HG03159 (cell line): Measurements from ENCODE around the gene NKX2-3.

Experiments used
- ATAC-seq: cut with Tn5 transposase; IDR thresholded peaks from one replicate; pipeline ENCODE4 v1.9.1; 2021; ENCODE audit warnings: mild to moderate bottlenecking, moderate library complexity; ENCODE audit not compliant: unreplicated experiment

NKX2-3 gene

DNA sequence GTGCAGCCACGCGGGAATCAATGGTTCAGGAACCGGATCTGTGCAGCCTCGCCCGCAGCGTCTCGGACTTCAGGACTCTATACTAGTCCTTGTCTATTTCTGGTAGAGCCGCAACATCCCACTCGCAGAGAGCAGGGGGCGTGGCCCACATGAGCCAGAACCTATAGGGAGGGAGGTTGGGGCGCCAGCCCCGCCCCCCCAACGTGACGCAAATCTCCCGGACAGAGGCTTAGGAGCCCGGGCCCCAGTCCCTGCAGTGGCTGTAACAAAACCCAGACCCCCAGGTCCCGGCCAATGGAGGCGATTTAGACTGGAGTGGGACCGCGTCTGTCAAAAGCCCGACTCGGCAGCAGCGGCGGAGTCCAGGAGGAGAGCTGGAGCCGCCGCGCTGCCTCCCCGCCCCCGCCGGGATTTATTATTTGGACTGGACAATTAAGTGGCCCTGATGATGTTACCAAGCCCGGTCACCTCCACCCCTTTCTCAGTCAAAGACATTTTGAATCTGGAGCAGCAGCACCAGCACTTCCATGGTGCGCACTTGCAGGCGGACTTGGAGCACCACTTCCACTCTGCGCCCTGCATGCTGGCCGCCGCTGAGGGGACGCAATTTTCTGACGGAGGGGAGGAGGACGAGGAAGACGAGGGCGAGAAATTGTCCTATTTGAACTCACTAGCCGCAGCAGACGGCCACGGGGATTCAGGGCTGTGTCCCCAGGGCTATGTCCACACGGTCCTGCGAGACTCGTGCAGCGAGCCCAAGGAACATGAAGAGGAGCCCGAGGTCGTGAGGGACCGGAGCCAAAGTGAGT lies at the start of gene NKX2-3:
Gene NKX2-3, plus strand, starts transcription at position 256 of the 809 bp plus-strand sequence. Its CDS starts 190 bp downstream, at position 446.
- ATAC-seq, result no peak

DNA sequence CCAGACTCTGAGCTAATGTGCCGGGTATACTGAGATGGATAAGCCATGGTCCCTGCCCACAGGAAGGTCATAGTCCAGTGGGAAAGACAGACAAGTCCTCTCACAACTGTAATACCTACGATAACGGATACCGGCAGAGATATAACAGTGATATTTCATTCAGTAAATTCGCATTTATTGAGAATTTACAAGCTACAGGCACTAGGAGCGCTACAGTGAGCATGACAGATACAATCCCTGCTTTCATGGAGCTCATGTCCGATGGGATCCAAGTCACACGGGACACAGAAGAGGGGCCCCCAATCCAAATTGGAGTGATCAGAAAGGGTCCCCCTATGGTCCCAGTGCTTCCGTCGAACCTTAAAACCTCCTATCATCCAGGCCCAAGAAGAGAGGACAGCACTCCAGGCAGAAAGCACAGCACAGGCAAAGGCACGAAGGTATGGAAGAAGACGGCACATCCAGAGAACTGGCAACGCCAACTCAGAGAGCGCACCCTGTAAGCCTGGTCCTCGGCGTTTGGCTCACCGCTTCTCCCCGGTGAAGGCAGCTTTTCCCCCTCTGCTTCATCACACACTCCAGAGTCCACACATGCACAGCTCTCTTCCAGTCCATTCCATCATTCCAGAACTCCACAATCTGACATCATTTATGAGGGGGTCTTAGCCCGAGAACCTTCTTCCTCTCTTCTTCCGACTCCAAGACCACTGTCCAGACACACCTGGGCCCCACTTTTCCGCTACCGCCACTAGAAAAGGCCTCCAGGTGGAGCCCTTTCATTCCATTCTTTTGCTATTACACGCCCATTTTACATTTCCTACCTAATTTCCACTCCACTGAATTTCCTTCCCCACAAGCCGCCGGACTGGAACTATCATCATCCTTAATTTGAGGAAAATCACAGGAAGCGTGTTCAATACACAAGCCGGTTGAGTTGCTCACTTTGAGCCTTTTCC lies 47.8 kb upstream of the NKX2-3 start:
- no peak for ATAC-seq

DNA sequence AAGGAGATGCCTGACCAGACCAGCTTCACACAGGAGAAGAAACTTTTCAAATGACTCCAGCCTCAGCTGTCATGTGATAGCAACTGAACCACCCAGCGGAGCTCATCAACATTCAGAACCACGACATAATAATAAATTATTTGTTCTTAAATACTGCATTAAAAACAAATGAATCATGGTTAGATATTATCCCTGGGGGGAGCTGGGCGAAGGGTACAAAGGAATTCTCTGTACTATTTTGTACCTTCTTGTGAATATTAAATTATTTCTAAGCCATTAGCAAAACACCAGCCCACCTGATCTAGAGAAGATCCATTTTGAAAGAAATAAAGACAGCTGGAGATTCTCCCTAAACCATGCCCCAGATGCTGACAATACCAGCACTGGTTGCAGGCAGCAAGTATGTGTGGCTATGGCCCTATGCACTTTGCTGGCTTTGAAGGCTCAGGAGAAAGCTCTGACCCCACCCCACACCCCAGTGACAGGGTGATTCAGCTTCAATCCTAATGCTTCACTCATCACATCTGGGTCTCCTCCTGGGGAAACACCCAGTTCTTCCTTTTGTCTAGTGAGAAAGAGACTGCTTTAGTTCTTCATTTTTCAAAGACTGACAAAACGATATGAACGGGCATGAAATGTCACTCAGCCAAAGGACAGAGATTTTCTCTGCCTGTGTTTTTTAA lies 45.5 kb upstream of the NKX2-3 start:
- ATAC-seq, result no peak

DNA sequence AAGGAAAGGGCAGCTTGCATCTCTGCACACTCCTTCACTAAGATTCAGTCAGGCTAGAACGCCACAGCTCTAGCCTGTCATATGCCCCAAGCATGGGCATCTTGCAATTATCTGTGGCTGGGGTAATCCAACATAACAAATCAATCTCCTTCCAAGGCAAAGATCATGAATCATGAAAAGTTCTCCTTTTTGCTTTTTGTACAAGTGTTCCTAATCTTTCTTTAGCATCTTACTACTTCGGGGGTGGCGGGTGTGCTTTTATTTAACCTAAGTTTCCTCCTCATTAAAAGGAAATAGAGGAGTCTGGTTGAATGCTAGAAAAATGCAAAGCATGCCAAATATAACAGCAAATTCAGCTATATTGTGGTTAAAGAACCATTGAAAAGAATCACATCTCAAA lies 43.5 kb upstream of the NKX2-3 start:
- ATAC-seq, result no peak

DNA sequence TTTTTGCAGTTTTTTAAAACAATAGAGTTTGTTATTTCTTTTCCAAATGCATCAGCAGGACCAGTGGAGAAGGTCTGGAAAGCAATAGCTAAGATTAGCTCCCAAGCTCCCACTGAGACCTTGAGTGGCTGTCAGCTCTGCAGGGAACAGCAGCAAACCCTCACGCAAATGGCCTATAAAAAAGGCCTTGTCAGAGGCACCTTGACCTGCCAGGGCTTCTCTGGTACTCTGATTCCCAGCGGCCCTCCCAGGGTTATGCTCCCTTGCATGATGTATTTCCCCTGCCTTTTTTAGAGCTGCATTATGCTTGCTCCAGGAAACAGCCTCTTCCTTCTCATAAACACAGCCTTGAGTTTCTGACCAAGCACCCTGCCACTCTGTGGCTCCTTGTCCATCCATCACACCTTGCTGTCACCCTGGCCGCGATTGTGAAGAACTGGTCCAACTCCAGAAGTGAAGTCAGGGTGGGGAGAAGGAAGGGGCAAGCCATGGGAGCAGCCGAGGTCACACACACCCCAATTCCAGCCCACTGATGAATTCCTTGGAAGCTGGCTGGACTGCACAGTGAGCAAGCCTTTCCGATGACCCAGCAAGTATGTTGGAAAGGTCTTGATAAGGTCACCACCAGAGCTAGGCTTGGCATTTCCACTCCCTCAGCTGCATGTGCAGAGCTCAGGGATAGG lies 35.3 kb upstream of the NKX2-3 start:
- ATAC-seq, result no peak

DNA sequence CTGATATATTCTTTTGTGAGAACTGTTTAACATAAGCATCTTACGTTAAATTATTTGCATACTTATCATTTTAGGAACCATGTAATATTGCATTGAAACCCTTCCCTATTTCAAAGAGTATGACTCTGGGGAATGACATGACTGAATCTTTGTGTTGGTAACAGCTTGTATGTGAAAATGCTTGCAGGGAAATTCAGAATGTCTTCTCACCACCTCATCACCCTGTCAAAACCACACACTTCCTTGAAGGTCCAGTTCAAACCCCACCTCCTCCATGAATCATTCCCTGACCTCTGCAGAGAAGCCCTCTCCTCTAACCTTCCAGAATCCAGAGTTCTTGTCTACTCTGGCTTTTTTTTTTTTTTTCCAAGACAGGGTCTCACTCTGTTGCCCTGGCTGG lies 26.3 kb upstream of the NKX2-3 start:
- ATAC-seq, result no peak

DNA sequence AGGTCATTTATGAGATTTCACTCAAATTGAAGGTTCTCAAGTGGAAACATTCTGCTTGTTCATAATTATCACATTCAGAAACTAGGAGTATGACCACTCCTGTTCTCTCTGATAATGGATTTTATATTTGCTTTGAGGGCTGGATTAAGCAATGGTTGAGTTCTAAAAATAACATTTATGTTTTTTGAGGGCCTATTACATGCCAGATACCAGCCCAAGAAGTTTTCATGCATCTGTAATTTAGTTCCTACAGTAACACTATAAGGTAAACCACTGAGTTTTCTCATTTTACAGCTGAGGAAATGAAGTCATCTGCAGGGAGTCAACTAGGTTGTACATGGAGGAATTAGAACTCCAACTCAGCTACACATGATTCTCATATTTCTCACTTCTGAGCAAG lies 25.5 kb upstream of the NKX2-3 start:
- no peak for ATAC-seq

DNA sequence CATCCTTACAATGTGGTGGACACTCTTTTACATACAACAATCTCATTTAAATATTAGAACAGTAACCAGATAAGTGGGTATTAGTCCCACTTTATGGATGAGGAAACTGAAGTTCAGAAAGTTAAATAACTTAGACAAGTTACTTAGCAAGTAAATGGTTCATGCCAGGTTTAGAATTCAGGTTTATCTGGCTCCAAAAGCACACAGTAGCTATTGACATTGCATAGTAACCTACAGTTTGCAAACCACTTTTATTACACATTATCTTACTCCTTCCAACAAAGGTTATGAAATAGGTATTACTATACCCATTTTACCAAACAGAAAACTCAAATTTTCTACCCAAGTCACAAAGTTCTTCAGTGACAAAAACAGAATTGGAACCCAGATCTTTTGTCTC lies 19.7 kb upstream of the NKX2-3 start:
- ATAC-seq, result no peak

DNA sequence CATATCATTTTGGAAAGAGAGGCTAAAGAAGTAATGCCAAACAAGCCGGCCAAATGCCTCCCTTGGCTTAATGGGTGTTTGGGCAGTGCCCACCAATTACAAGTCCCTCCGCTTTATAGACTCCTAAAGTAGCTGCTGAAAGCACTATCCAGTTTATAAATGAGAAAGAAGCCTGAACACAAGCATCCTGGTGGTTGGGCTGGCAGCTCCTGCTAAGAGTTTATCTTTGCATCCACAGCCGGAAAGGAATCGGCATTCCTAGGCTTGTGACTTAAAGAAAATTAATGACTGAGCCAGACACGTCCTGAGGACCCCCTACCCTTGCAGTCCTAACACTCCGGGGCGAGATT lies 13.1 kb upstream of the NKX2-3 start:
- no peak for ATAC-seq

DNA sequence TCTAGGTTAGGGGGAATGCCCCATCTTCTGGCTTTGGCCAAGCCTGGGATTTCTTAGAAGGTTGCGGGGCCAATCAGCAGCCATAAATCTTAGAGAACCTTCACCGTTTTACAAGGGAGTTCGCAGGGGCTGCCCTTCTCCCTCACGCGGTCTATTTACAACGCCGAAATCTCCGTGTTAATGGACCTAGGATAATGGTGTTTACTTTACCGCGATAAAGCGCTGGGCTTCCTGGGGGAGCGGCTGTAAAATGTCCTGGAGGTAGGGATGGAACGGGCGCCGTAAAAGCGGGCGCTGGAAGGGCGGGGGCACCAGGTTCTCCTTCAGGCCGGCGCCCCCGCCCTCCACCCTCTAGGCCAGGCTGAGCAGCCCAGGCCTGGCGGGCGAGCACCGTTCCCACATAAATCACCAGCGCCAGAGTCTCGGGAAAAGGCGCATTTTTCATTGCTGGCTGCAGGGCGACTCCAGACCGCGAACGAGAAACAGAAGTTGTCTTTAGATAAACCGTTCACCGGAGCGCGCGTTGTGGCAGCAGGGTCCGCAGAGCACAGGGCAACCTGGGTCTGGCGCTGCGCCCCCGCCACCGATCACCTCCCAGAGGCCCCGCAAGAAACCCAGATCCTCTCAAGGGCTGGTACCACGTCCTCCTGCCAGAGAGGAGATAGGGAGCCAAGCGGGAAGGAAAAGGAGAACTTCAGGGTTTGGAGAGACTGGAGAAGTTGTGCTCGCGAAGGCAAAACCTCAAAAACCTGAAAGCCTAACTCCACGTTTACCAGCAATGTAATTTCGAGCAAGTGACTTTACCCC lies 12.5 kb upstream of the NKX2-3 start:
- ATAC-seq, result no peak

DNA sequence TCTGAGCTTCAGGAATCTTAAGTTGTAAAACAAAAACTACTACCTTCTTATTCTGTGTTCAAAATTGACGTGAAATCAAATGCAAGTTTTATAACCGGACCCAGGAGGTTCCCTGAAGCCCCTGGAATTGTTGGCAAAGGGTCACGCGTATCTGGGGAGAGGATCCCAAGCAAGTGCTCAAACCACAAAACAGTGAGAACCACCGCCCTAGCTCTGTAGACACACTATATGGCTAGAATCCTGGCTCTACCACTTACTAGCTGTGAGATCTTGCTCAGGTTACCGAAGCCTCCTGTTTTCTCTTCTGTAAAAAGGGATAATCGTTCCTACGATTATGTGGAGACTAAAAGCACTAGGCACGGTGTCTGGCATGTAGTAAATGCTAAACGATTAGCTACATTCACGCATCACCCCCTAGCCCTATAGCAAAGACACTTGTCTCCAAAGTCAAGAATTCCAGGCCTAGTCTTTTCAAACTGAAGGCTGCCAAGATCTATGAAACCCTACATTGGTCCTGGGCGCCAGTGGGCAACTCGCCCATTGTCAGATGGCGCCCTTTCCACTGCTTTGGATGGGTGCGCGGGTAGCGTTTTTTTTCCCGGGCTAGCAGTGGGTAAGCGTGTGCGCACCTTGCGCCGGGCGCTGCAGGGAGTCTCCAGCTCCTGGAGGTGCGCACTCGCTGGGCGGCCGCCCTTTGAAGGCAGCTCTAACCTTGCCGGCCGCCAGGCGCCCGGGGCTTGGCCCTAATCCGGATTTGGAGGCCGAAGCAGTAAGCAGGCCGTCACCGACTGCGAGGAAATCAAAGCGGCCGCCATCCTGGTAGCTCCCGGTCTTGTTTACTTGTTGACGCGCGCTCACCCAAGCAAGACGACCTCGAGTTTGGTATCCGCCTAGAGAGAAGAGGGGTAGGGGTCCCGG lies 11.6 kb upstream of the NKX2-3 start:
- no peak for ATAC-seq

DNA sequence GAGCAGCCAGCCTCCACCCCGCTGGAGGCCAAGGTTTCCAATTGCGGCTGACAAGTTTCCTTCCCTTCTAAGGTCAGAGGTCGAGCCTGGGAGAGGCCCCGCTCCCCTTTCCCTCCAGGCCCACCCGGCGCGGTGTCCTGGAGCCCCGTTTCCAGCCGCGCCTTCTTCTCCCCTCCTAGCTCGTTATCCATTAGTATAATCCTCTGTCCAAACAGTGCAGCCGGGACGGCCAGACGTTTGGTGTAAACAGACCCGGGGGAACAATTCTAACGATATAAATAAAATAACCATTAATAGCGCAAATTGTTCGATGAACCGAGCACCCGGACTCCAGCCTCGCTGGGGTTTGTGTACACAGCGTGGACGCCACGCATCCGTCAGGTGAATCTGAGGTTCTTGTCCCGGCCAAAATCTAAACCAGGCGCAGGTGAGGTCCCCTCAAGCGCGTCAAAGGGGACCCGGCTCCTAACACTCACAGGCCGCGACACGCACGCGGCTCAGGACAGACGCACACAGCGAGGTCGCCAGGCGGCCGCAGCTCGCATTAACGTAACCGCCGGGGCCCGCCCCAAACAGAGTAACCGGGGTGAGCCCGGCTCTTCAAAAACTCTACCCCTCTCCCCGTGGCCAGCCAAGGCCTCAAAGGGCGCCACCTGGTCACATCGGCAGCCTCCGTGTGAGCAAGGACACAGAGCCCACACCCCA lies 10.8 kb upstream of the NKX2-3 start:
- ATAC-seq, result no peak

DNA sequence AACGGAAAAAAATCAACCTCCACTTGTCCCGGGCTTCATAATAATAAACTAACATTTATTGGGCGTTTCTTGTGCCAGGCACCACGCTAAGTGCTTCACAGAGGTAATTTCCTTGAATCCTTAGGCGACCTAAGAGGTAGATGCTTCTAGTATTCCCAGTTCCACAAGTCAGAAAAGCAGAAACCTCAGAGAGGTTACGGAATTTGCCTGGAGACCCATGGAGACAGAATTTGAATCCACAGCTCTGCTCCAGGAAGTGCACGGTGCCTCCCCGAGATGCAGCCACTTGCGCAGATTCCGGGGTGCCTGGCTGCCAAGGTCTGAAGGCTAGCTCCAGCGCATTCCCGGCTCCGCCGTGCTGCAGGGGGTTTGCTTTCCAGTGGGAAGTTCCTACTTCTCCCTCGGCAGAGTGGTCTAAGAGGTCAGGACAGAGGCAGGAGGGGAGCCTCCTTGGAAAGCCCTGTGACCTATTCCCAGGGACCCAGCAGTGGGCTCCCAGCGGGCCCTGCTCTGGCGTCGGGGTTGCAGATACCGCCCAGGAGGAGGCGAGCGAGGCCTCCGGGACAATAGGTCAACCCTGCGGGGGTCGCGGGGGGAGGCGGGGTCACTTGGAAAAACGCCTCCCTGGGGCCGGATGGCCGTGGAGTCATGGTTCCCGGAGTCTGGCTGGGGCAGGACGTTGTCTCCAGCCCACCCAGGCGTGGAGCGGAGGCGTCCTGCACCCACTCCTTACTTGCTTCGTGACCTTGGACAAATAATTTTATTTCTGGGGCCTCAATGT lies 10.1 kb upstream of the NKX2-3 start:
- no peak for ATAC-seq

DNA sequence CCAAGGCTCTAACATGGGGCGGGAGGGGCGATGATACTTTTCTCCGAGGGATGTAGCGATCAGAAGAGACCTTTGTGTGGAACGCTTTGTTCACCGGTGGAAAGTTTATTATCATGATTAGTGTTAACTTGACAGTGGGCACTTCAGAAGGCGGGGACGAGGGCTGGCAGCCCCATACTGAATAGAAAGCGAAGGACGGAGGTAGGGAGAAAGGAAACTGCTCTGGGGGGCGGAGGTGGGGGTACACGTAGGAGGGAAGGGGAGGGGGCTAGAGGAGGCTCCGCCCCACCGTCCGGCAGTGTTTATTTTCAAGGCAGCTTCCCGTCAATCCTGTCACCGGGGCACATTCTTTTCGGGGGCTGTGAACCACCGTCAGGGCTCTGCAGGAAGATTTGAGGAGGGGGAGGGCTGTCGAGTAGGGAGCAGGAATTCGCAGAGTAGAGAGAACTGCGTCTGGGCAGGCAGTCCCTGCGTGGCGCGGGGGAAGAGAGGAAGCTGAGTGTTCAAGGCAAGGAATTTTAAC lies 9.4 kb upstream of the NKX2-3 start:
- no peak for ATAC-seq

DNA sequence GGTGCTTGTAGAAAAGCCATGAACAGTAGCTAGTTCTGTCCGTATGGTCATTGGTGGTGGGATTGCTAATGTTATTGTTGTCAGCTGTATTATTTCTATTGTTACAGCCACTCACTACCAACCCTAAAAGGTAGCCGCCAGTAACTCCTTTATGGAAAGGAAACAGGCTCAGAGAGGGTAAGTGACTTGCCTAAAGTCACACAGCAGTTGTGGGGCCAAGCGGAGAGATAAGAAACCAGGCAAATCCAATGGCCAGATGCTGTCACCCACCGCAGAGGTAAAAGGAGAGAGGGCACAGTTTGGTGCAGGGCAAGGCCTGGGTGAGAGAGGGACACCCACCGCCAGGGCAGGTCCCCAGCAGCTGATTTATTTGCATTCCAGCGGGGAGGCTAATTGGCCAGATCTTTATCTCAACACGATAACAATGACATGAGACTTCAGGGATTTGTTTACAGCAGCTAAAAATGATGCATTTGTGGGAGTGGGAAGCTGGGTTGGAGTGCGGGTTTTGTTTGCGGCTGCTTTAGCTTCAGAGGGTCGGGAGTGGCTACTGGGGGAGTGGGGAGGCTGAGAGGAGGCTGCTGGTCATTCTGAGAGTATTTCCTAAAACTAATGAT lies 8.6 kb upstream of the NKX2-3 start:
- no peak for ATAC-seq

DNA sequence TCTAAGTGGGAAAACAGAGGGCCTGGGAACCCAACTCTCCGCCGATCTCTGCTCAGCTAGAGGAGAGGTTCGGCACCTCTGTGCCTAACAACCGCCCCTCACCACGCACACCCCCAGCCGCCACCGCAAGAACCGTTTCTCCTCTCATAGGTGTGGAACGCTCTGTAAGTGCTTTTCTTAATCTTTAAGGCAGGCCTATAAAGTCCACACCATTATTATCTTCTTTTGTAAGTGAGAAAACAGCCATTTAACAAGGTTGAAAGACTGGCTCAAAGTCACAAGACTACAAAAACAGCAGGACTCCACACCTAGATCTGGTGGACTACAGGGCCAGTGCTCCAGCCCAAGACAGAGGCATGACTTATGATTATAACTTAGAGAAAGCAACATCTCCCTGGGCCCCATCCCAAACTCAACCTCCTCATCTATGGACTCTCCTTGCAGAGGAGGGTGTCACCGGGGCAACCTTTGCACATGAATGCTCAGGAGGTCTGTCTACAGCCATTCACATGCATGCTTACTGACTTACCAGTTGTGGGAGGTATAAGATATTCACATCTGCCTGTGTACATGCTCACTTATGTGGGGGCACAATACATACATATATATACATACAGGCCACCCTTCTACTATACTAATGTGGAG lies 7.9 kb upstream of the NKX2-3 start:
- no peak for ATAC-seq
